Activated CD4-positive, alpha-beta T cell treated with anti-CD3 and anti-CD28 coated beads, Interleukin-10, Interleukin-2, amounts not matched to agents 100 ng/mL and 50 ng/mL, durations not matched to agents 16 hours and 8 hours (primary cell): ENCODE data around the gene INPP5A.

Source experiments
- DNase-seq: peaks from one replicate; pipeline ENCODE4 v3.0.0-alpha.2; 2020

INPP5A gene

GRCh38 chr10:132519382-132520176 is 18.0 kb upstream of the INPP5A start:
- DNase-seq = no peak

GRCh38 chr10:132520177-132520811 is 17.3 kb upstream of the INPP5A start:
- no peak for DNase-seq

- DNase-seq = no peak
Measured at GRCh38 chr10:132521041-132521465, 16.5 kb upstream of the INPP5A start.

GRCh38 chr10:132521466-132522102 is 16.0 kb upstream of the INPP5A start:
- no peak for DNase-seq

GRCh38 chr10:132522521-132523411 is 14.8 kb upstream of the INPP5A start:
- DNase-seq = no peak

- no peak for DNase-seq
Measured at GRCh38 chr10:132523561-132524442, 13.8 kb upstream of the INPP5A start.

GRCh38 chr10:132524443-132525285 is 12.9 kb upstream of the INPP5A start:
- no peak for DNase-seq

- no peak for DNase-seq
Measured at GRCh38 chr10:132526676-132527075, 10.9 kb upstream of the INPP5A start.

- no peak for DNase-seq
Measured at GRCh38 chr10:132527339-132528063, 10.1 kb upstream of the INPP5A start.

GRCh38 chr10:132528064-132528691 is 9.4 kb upstream of the INPP5A start:
- DNase-seq = no peak

- no peak for DNase-seq
Measured at GRCh38 chr10:132532179-132532578, 5.4 kb upstream of the INPP5A start.

GRCh38 chr10:132532749-132533560 is 4.6 kb upstream of the INPP5A start:
- DNase-seq = no peak

GRCh38 chr10:132533571-132534260 is 3.9 kb upstream of the INPP5A start:
- no peak for DNase-seq

- no peak for DNase-seq
Measured at GRCh38 chr10:132534391-132535064, 3.1 kb upstream of the INPP5A start.

GRCh38 chr10:132535065-132535651 is 2.4 kb upstream of the INPP5A start:
- no peak for DNase-seq

GRCh38 chr10:132536241-132536876 is 1.2 kb upstream of the INPP5A start:
- DNase-seq = no peak
